BLaER1 (cell line): ENCODE measurements around the gene CYP1B1.

Source experiments
- H3K27ac ChIP-seq: shearing (Covaris generic); formaldehyde crosslinking; 2 replicates; pipeline ENCODE4 v1.8.1; 2022
- H3K27me3 ChIP-seq: shearing (Covaris generic); formaldehyde crosslinking; 2 replicates; pipeline ENCODE4 v1.8.1; 2022
- H3K36me3 ChIP-seq: shearing (Covaris generic); formaldehyde crosslinking; 2 replicates; pipeline ENCODE4 v1.8.1; 2022
- H3K4me1 ChIP-seq: shearing (Covaris generic); formaldehyde crosslinking; 2 replicates; pipeline ENCODE4 v1.8.1; 2022
- H3K4me2 ChIP-seq: shearing (Covaris generic); formaldehyde crosslinking; 2 replicates; pipeline ENCODE4 v1.8.1; 2022
- H3K4me3 ChIP-seq: shearing (Covaris generic); formaldehyde crosslinking; 2 replicates; pipeline ENCODE4 v1.8.1; 2022
- H3K9ac ChIP-seq: shearing (Covaris generic); formaldehyde crosslinking; 2 replicates; pipeline ENCODE4 v1.8.1; 2022
- H3K9me3 ChIP-seq: shearing (Covaris generic); formaldehyde crosslinking; 2 replicates; pipeline ENCODE4 v1.8.1; 2022
- H4K20me1 ChIP-seq: shearing (Covaris generic); formaldehyde crosslinking; 2 replicates; pipeline ENCODE4 v1.8.1; 2022
- Cebpa-rat ChIP-seq: shearing (Covaris generic); IDR thresholded peaks from 2 replicates; pipeline ENCODE4 v1.8.1; 2022

CYP1B1 gene

DNA sequence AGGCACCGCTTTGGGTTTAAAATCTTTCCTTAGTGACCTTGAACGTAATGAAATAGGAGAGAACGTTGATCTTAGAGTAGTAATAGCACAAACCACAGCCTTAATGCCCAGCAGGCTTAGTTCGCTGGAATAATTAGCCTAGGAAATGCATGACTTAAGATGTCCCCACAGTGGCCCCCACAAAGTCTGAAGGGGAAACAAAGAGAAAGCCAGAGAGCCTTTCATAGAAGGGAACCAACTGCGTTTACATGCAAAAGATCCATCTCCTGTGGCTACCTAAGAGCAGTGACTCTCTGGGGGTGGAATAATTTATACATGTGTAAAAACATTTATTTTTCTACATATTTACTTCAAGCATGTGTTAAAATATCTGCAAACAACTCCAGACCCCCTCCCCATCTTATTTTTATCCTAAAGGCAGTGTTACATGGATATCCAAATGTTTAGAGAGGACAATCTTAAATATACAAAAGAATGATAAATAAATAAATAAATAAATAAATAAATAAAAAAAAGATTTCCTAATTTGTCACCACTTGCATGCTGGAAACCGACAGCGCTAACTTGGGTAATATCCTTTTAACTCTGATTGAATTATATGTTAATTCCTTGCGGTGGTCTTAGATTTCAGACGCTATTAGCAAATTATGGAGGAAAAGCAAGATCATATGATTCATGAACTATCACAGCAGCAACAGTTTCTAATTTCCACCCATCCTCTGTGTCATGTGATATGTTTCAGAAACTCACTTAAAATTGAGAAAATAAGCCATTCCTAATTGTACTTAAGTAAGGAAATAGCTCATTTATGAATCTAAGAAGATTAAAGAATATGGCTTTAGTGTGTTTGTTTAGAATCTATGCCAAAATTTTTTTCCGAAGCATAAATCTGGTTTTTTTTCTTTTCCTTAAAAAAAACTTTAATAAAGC lies 23.4 kb upstream of the CYP1B1 start:
- H3K36me3 ChIP-seq, result no peaks in the 10 kb centered on the region
- no peak overlapping the region for H3K4me3 ChIP-seq
- peaks cover 14% of the 10 kb centered on the region for H3K4me1 ChIP-seq
- H4K20me1 ChIP-seq, result no peaks in the 10 kb centered on the region
- H3K27me3 ChIP-seq, result no peaks in the 10 kb centered on the region
- no peak overlapping the region for H3K9ac ChIP-seq
- no peak for TF ChIP-seq Cebpa-rat
- H3K9me3 ChIP-seq, result no peaks in the 10 kb centered on the region
- no peak overlapping the region for H3K27ac ChIP-seq
- H3K4me2 ChIP-seq, result peak overlapping the region; percentile 58

DNA sequence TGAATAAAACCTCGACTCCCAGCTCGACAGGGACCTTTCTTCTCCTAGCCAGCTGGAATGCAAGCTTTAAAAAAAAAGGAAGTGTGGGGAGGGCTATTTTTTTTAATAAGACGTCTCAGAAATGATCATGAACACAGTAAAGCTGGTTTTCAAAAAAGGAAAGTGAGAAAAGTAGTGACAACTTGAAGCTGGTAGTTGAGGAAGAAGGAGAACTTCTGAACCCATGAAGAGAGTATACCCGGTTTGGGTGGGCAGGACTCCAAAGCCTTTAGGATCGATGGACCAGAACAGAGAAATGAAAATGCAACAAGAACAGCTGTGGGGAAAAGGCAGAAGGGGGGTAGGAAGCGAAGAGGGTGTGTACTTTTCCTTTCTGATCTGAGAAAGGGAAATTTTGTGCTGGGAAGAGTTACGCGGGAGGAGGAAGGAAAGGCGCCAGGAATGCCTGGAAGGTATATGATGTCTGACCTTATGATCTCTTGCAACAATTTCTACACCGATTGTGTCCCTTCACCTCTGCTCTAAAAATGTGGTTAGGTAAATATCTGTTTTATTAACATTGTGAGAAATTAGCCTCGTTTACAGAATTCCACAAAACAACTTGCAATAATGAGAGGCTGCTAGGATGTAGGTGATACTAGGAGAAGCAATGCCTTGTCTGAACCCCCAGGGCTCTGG lies 22.6 kb upstream of the CYP1B1 start:
- Histone ChIP-seq H3K9ac (no peak overlapping the region), H3K27ac (no peak overlapping the region), H4K20me1 (no peaks in the 10 kb centered on the region), H3K4me1 (peaks cover 14% of the 10 kb centered on the region), H3K4me3 (no peak overlapping the region), H3K27me3 (no peaks in the 10 kb centered on the region), H3K36me3 (no peaks in the 10 kb centered on the region), H3K4me2 (peak overlapping the region; percentile 58), H3K9me3 (no peaks in the 10 kb centered on the region)
- no peak for TF ChIP-seq Cebpa-rat

DNA sequence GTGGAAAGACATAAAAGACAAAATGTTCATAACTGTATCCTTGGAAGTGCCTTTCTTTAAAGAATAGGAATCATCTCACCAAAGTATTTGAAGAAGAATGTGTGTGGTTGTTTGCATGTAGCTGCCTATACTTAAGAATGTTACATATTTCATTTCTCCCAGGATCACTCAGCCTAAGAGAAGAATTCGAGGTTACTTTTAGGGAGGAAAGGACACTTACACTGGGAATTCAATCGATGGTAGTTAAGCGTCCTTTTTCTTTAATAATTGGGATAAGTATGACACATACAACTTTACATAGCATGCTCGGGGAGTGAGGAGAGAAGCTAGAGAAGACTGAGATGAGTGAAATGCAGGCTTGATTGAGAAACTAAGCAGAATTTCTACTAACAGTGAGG lies 22.0 kb upstream of the CYP1B1 start:
- Histone ChIP-seq H3K4me3 (no peak overlapping the region), H3K4me1 (peaks cover 14% of the 10 kb centered on the region), H3K27ac (no peak overlapping the region), H4K20me1 (no peaks in the 10 kb centered on the region), H3K4me2 (peak overlapping the region; percentile 58), H3K27me3 (no peaks in the 10 kb centered on the region), H3K36me3 (no peaks in the 10 kb centered on the region), H3K9me3 (no peaks in the 10 kb centered on the region), H3K9ac (no peak overlapping the region)
- no peak for TF ChIP-seq Cebpa-rat

GRCh38 chr2:38097258-38097987 lies 21.5 kb upstream of the CYP1B1 start:
- Histone ChIP-seq H3K27ac (no peak overlapping the region), H3K4me2 (no peak overlapping the region), H3K36me3 (no peaks in the 10 kb centered on the region), H3K9me3 (no peaks in the 10 kb centered on the region), H3K4me1 (peaks cover 14% of the 10 kb centered on the region), H3K27me3 (no peaks in the 10 kb centered on the region), H4K20me1 (no peaks in the 10 kb centered on the region), H3K4me3 (no peak overlapping the region), H3K9ac (no peak overlapping the region)
- no peak for TF ChIP-seq Cebpa-rat

GRCh38 chr2:38095996-38096861 lies 20.3 kb upstream of the CYP1B1 start:
- H3K27ac ChIP-seq, result no peak overlapping the region
- H3K36me3 ChIP-seq, result no peaks in the 10 kb centered on the region
- no peak for TF ChIP-seq Cebpa-rat
- H3K4me1 ChIP-seq, result peaks cover 14% of the 10 kb centered on the region
- no peaks in the 10 kb centered on the region for H3K27me3 ChIP-seq
- no peak overlapping the region for H3K9ac ChIP-seq
- no peaks in the 10 kb centered on the region for H3K9me3 ChIP-seq
- H3K4me2 ChIP-seq, result no peak overlapping the region
- H3K4me3 ChIP-seq, result no peak overlapping the region
- no peaks in the 10 kb centered on the region for H4K20me1 ChIP-seq

DNA sequence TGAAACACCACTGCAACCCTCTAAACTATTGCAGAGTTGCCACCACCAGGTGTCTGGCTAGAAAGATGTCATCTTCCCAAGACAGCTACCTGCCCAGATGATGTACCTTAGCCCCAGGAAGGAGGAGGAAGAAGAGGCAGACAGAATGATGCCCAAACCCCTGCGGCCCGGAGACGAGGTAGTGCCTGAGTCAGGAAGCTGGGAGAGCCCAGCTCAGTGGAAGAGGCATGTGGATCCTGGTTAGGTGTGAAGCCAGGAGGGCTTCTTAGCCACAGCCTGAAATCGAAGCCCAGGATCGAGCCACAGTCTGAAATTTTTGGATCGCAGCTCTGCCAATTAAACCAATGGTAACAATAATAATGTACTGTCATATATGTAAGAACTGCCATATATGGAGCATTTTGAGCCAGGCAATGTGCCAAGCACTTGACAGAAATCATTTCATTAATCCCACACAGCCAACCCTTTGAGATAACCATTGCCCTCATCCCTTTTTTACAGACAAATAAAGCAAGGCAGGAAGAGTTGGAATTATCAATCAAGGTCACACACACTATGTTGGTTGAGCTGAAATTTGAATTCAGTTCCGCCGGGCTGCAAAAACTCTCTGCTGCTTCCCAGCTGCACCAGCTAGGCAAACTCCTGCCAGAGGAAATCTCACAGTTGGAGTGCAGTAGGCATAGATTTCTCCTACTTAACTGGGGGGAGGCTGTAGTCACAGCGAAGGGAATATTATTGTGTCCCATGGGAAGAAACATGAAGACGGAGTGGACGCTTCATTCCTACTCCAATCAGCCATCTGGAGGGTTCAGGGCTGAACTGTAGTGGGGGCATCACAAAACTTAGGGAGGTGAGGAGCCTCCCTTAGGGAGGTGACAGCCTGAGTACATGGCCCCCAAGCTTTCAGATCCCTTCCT lies 19.4 kb upstream of the CYP1B1 start:
- H4K20me1 ChIP-seq, result no peaks in the 10 kb centered on the region
- H3K27ac ChIP-seq, result no peak overlapping the region
- no peaks in the 10 kb centered on the region for H3K36me3 ChIP-seq
- no peak overlapping the region for H3K4me2 ChIP-seq
- no peak overlapping the region for H3K9ac ChIP-seq
- TF ChIP-seq Cebpa-rat, result no peak
- H3K27me3 ChIP-seq, result no peaks in the 10 kb centered on the region
- no peaks in the 10 kb centered on the region for H3K9me3 ChIP-seq
- peaks cover 14% of the 10 kb centered on the region for H3K4me1 ChIP-seq
- no peak overlapping the region for H3K4me3 ChIP-seq

GRCh38 chr2:38093527-38094165 lies 17.7 kb upstream of the CYP1B1 start:
- Histone ChIP-seq H4K20me1 (no peaks in the 10 kb centered on the region), H3K36me3 (no peaks in the 10 kb centered on the region), H3K9me3 (no peaks in the 10 kb centered on the region), H3K4me2 (no peak overlapping the region), H3K27ac (no peak overlapping the region), H3K4me1 (peaks cover 9% of the 10 kb centered on the region), H3K27me3 (no peaks in the 10 kb centered on the region), H3K9ac (no peak overlapping the region), H3K4me3 (no peak overlapping the region)
- TF ChIP-seq Cebpa-rat, result no peak

DNA sequence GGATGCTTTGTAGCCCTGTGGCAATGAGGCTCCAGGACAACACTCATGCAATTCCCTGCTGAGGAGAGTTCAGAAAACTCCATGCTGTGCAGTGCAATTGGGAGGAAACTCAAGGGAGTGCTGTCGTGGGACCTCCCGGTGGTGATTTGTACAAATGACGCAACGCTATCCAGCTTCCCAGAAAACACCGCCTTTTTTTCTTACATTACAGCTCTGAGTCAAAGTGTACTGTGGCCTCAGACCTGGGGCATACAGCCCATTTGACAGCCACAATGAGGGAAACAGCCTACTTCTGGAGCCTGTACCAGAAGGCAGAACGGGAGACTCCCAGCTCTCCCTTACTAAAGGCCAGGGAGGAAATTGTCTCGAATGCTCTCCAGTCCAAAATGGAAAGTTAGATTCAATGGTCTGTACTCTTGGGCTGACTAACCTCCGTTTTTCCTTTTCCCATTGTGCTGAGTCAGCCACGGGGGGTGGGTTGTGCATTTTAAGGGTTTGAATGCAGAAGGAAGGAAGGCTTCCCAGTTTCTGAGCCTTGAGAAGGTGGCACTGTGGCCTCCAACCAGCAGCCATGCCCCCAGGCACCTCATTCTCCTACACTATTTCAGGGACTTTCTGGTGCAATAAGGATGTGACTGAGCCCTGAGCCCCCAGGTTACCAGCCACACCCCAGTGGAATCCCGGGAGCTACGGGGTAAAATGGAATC lies 16.4 kb upstream of the CYP1B1 start:
- no peaks in the 10 kb centered on the region for H3K9me3 ChIP-seq
- H3K4me3 ChIP-seq, result no peak overlapping the region
- H3K4me2 ChIP-seq, result no peak overlapping the region
- H3K9ac ChIP-seq, result no peak overlapping the region
- no peaks in the 10 kb centered on the region for H3K4me1 ChIP-seq
- H4K20me1 ChIP-seq, result no peaks in the 10 kb centered on the region
- no peaks in the 10 kb centered on the region for H3K27me3 ChIP-seq
- H3K27ac ChIP-seq, result no peak overlapping the region
- no peak for TF ChIP-seq Cebpa-rat
- H3K36me3 ChIP-seq, result no peaks in the 10 kb centered on the region
